ENCODE results near the gene RSAD1. TPM values are rescaled to one million over a fixed set of nuclear protein-coding genes. Genes with fewer than 3 reads are reported as not detected.

Gene RSAD1
- total and polyA plus RNA-seq, 5 experiments from 2014 or later, result 61.3 to 90.6 (median 78.8) TPM

- no peak for DNase-seq
Measured at GRCh38 chr17:50445730-50446325, 32.8 kb upstream of the RSAD1 start.

GRCh38 chr17:50447870-50448595 is 30.6 kb upstream of the RSAD1 start:
- Mint-ChIP-seq H3K27me3 (no peaks in the 10 kb centered on the region), H3K27ac (no peak overlapping the region), H3K9me3 (no peaks in the 10 kb centered on the region), H3K36me3 (peaks cover 0 to 3% (median 2%) of the 10 kb centered on the region in 3 donors), H3K4me1 (peaks cover 0 to 14% (median 4%) of the 10 kb centered on the region in 4 donors), H3K4me3 (no peak overlapping the region)
- no peak for DNase-seq
- no peak for ATAC-seq
- POLR2A ChIA-PET, result no interaction called here

More at GRCh38 chr17:50445730-50446325, 32.8 kb upstream of the RSAD1 start:
- Mint-ChIP-seq H3K27ac (no peak overlapping the region), H3K36me3 (peaks cover 0 to 3% (median 0%) of the 10 kb centered on the region in 3 donors), H3K27me3 (no peaks in the 10 kb centered on the region), H3K4me3 (no peak overlapping the region), H3K9me3 (no peaks in the 10 kb centered on the region), H3K4me1 (peaks cover 0 to 6% (median 2%) of the 10 kb centered on the region in 4 donors)
- no peak for ATAC-seq
- POLR2A ChIA-PET, result no interaction called here

GRCh38 chr17:50448643-50449042 is 30.0 kb upstream of the RSAD1 start:
- ATAC-seq, result no peak
- Mint-ChIP-seq H3K9me3 (no peaks in the 10 kb centered on the region), H3K4me3 (no peak overlapping the region), H3K27me3 (no peaks in the 10 kb centered on the region), H3K36me3 (peaks cover 0 to 4% (median 2%) of the 10 kb centered on the region in 3 donors), H3K4me1 (peaks cover 0 to 19% (median 4%) of the 10 kb centered on the region in 4 donors), H3K27ac (no peak overlapping the region)
- no peak for DNase-seq
- POLR2A ChIA-PET, result no interaction called here

- Mint-ChIP-seq H3K27ac (no peak overlapping the region), H3K27me3 (no peaks in the 10 kb centered on the region), H3K4me1 (peaks cover 0 to 19% (median 2%) of the 10 kb centered on the region in 4 donors), H3K36me3 (peaks cover 0 to 4% (median 2%) of the 10 kb centered on the region in 3 donors), H3K9me3 (no peaks in the 10 kb centered on the region), H3K4me3 (no peak overlapping the region)
- DNase-seq (no peak), ATAC-seq (no peak)
- POLR2A ChIA-PET, result interaction anchor here (0.6 kb wide), 1 partner anchor 273 kb away, joined by 4 read pairs; no protein-coding TSS in a partner anchor
Measured at GRCh38 chr17:50451943-50452629, 26.6 kb upstream of the RSAD1 start.

- Mint-ChIP-seq H3K4me1 (peaks cover 0 to 19% (median 2%) of the 10 kb centered on the region in 4 donors), H3K9me3 (no peaks in the 10 kb centered on the region), H3K27me3 (no peaks in the 10 kb centered on the region), H3K27ac (peak overlapping the region in 1 of 10 donors; percentile 12), H3K36me3 (peaks cover 0 to 4% (median 2%) of the 10 kb centered on the region in 3 donors), H3K4me3 (no peak overlapping the region)
- ATAC-seq, result no peak
- DNase-seq, result no peak
- POLR2A ChIA-PET, result interaction anchor here (0.6 kb wide), 1 partner anchor 273 kb away, joined by 4 read pairs; no protein-coding TSS in a partner anchor
Measured at GRCh38 chr17:50452630-50453300, 25.9 kb upstream of the RSAD1 start.

GRCh38 chr17:50453901-50454300 is 24.8 kb upstream of the RSAD1 start:
- POLR2A ChIA-PET, result no interaction called here
- no peak for ATAC-seq

GRCh38 chr17:50457621-50458020 is 21.0 kb upstream of the RSAD1 start:
- POLR2A ChIA-PET, result no interaction called here
- Mint-ChIP-seq H3K4me3 (no peak overlapping the region), H3K4me1 (peaks cover 0 to 9% (median under 1%) of the 10 kb centered on the region in 4 donors), H3K27ac (no peak overlapping the region), H3K36me3 (peaks cover 0 to 2% (median 0%) of the 10 kb centered on the region in 3 donors), H3K9me3 (no peaks in the 10 kb centered on the region), H3K27me3 (no peaks in the 10 kb centered on the region)
- DNase-seq (no peak), ATAC-seq (no peak)

More at GRCh38 chr17:50453901-50454300, 24.8 kb upstream of the RSAD1 start:
- Mint-ChIP-seq H3K9me3 (no peaks in the 10 kb centered on the region), H3K27ac (no peak overlapping the region), H3K4me3 (no peak overlapping the region), H3K36me3 (peaks cover 0 to 4% (median 2%) of the 10 kb centered on the region in 3 donors), H3K4me1 (peaks cover 0 to 19% (median 2%) of the 10 kb centered on the region in 4 donors), H3K27me3 (no peaks in the 10 kb centered on the region)
- no peak for DNase-seq

- no peaks in the 10 kb centered on the region for H3K9me3 Mint-ChIP-seq
- H3K36me3 Mint-ChIP-seq, result peaks cover 0 to 2% (median 0%) of the 10 kb centered on the region in 3 donors
- POLR2A ChIA-PET, result no interaction called here
- DNase-seq (no peak), ATAC-seq (no peak)
- no peak overlapping the region for H3K4me3 Mint-ChIP-seq
- peak overlapping the region in 1 of 10 donors; percentile 64 for H3K27ac Mint-ChIP-seq
- H3K4me1 Mint-ChIP-seq, result peaks cover 0 to 4% (median under 1%) of the 10 kb centered on the region in 4 donors
- H3K27me3 Mint-ChIP-seq, result no peaks in the 10 kb centered on the region
Measured at GRCh38 chr17:50458270-50458669, 20.4 kb upstream of the RSAD1 start.

GRCh38 chr17:50458701-50459676 is 19.7 kb upstream of the RSAD1 start:
- no peaks in the 10 kb centered on the region for H3K9me3 Mint-ChIP-seq
- no peaks in the 10 kb centered on the region for H3K36me3 Mint-ChIP-seq
- ATAC-seq, result no peak
- peaks cover 0 to 2% (median 0%) of the 10 kb centered on the region in 4 donors for H3K4me1 Mint-ChIP-seq
- no peak overlapping the region for H3K27ac Mint-ChIP-seq
- H3K4me3 Mint-ChIP-seq, result no peak overlapping the region
- no peaks in the 10 kb centered on the region for H3K27me3 Mint-ChIP-seq
- DNase-seq, result no peak
- POLR2A ChIA-PET, result no interaction called here

- ATAC-seq, result no peak
- Mint-ChIP-seq H3K27me3 (no peaks in the 10 kb centered on the region), H3K9me3 (no peaks in the 10 kb centered on the region), H3K4me3 (no peak overlapping the region), H3K27ac (no peak overlapping the region), H3K36me3 (no peaks in the 10 kb centered on the region), H3K4me1 (peaks cover 0 to 2% (median 0%) of the 10 kb centered on the region in 4 donors)
- no peak for DNase-seq
- POLR2A ChIA-PET, result no interaction called here
Measured at GRCh38 chr17:50459756-50460155, 18.9 kb upstream of the RSAD1 start.

- Mint-ChIP-seq H3K4me1 (peaks cover 0 to 3% (median under 1%) of the 10 kb centered on the region in 4 donors), H3K9me3 (no peaks in the 10 kb centered on the region), H3K4me3 (no peak overlapping the region), H3K27ac (no peak overlapping the region), H3K27me3 (no peaks in the 10 kb centered on the region), H3K36me3 (no peaks in the 10 kb centered on the region)
- POLR2A ChIA-PET, result no interaction called here
- DNase-seq (no peak), ATAC-seq (no peak)
Measured at GRCh38 chr17:50460831-50461526, 17.7 kb upstream of the RSAD1 start.

All from naive thymus-derived CD8-positive, alpha-beta T cell (primary cell).